ENCODE data around the gene CDS2. TPM values are rescaled to one million over a fixed set of nuclear protein-coding genes. Genes with fewer than 3 reads are reported as not detected.

CDS2 gene
- total RNA-seq, 1 experiment from 2014 or later: 67.4 TPM

GRCh38 chr20:5113615-5113986 lies 13.2 kb upstream of the CDS2 start:
- peak overlapping the region; percentile 70 for H3K4me3 ChIP-seq (ENCODE audit: low read depth, low read length, poor library complexity, severe bottlenecking)
- CTCF ChIA-PET: no interaction called here
- peaks cover 75% of the 10 kb centered on the region for H3K36me3 ChIP-seq (ENCODE audit: insufficient read depth, low read length, poor library complexity, severe bottlenecking)
- POLR2A ChIA-PET (ENCODE audit: low non-redundant PET): no interaction called here
- DNase-seq (ENCODE audit: low spot score): no peak
- no peaks in the 10 kb centered on the region for H3K27me3 ChIP-seq (replicated peaks; ENCODE audit: insufficient read depth, low read depth, low read length, poor library complexity)
- H3K4me1 ChIP-seq (ENCODE audit: insufficient read depth, low read length, poor library complexity, severe bottlenecking): peaks cover 27% of the 10 kb centered on the region
- H3K27ac ChIP-seq (ENCODE audit: low read depth, low read length, poor library complexity, severe bottlenecking): peak overlapping the region; percentile 84
- TF ChIP-seq EZH2 (IDR thresholded peaks at IDR 0.05; ENCODE audit: borderline replicate concordance, low read depth, low read length, poor library complexity, severe bottlenecking) (no peak), CTCF (conservative IDR thresholded peaks at IDR 0.05; ENCODE audit: low read depth, low read length) (no peak)
- no TSS peak for BruUV-seq (replicated peaks)
- intact Hi-C loops (cut with micrococcal nuclease; ENCODE audit: unreplicated experiment): no loop called here
- no peaks in the 10 kb centered on the region for H3K9me3 ChIP-seq (ENCODE audit: low read depth, low read length, poor library complexity, severe bottlenecking)

- intact Hi-C loops (cut with micrococcal nuclease; ENCODE audit: unreplicated experiment): no loop called here
- Histone ChIP-seq H3K9me3 (ENCODE audit: low read depth, low read length, poor library complexity, severe bottlenecking) (no peaks in the 10 kb centered on the region), H3K36me3 (ENCODE audit: insufficient read depth, low read length, poor library complexity, severe bottlenecking) (peaks cover 71% of the 10 kb centered on the region), H3K27ac (ENCODE audit: low read depth, low read length, poor library complexity, severe bottlenecking) (no peak overlapping the region), H3K4me3 (ENCODE audit: low read depth, low read length, poor library complexity, severe bottlenecking) (no peak overlapping the region), H3K27me3 (replicated peaks; ENCODE audit: insufficient read depth, low read depth, low read length, poor library complexity) (no peaks in the 10 kb centered on the region), H3K4me1 (ENCODE audit: insufficient read depth, low read length, poor library complexity, severe bottlenecking) (peaks cover 27% of the 10 kb centered on the region)
- no TSS peak for BruUV-seq (replicated peaks)
- ChIA-PET POLR2A (ENCODE audit: low non-redundant PET) (no interaction called here), CTCF (no interaction called here)
- no peak for DNase-seq (ENCODE audit: low spot score)
- no peak for TF ChIP-seq CTCF (conservative IDR thresholded peaks at IDR 0.05; ENCODE audit: low read depth, low read length)
- TF ChIP-seq EZH2 (IDR thresholded peaks at IDR 0.05; ENCODE audit: borderline replicate concordance, low read depth, low read length, poor library complexity, severe bottlenecking): no peak
Measured at GRCh38 chr20:5114403-5114802, 12.4 kb upstream of the CDS2 start.

GRCh38 chr20:5116875-5117274 lies 9.9 kb upstream of the CDS2 start:
- DNase-seq (ENCODE audit: low spot score): no peak
- intact Hi-C loops (cut with micrococcal nuclease; ENCODE audit: unreplicated experiment): no loop called here
- Histone ChIP-seq H3K9me3 (ENCODE audit: low read depth, low read length, poor library complexity, severe bottlenecking) (no peaks in the 10 kb centered on the region), H3K27me3 (replicated peaks; ENCODE audit: insufficient read depth, low read depth, low read length, poor library complexity) (no peaks in the 10 kb centered on the region), H3K4me1 (ENCODE audit: insufficient read depth, low read length, poor library complexity, severe bottlenecking) (peaks cover 27% of the 10 kb centered on the region), H3K4me3 (ENCODE audit: low read depth, low read length, poor library complexity, severe bottlenecking) (peak overlapping the region; percentile 71), H3K36me3 (ENCODE audit: insufficient read depth, low read length, poor library complexity, severe bottlenecking) (peaks cover 51% of the 10 kb centered on the region), H3K27ac (ENCODE audit: low read depth, low read length, poor library complexity, severe bottlenecking) (no peak overlapping the region)
- TF ChIP-seq EZH2 (IDR thresholded peaks at IDR 0.05; ENCODE audit: borderline replicate concordance, low read depth, low read length, poor library complexity, severe bottlenecking): no peak
- TF ChIP-seq CTCF (conservative IDR thresholded peaks at IDR 0.05; ENCODE audit: low read depth, low read length): no peak
- ChIA-PET POLR2A (ENCODE audit: low non-redundant PET) (interaction anchor here (0.6 kb wide), 2 partner anchors 87 to 128 kb away, joined by 3 read pairs; no protein-coding TSS in a partner anchor), CTCF (interaction anchor here (0.5 to 1.6 kb wide), 2 partner anchors 10 to 75 kb away, joined by 3 to 5 read pairs; partner anchors contain the start of gene CDS2)
- no TSS peak for BruUV-seq (replicated peaks)
